HEK293T (cell line): Measurements from ENCODE around the gene GNPTG.

ENCODE experiments used
- ARNT ChIP-seq: fragments of 450-650 bp; IDR thresholded peaks from 2 replicates; pipeline ENCODE4 v1.6.1; 2017; ENCODE audit warnings: mild to moderate bottlenecking
- BHLHE40 ChIP-seq: fragments of 450-650 bp; IDR thresholded peaks from 2 replicates; pipeline ENCODE4 v1.6.1; 2016; ENCODE audit warnings: mild to moderate bottlenecking, moderate library complexity, borderline replicate concordance
- ZNF384 ChIP-seq: fragments of 450-650 bp; IDR thresholded peaks from 2 replicates; pipeline ENCODE4 v1.6.1; 2016

- TF ChIP-seq BHLHE40 (no peak), ZNF384 (no peak), ARNT (no peak)
These were observed 9.0 kb upstream of the GNPTG start for GRCh38 chr16:1342526-1343427.
